HG02943 (cell line): ENCODE measurements around the gene GTPBP10.
"Not testable (repeated sequence)": the region's sequence is repeated elsewhere in the genome, so short reads cannot be mapped to it uniquely, and the experiment has no call there.

Experiments used
- ATAC-seq: cut with Tn5 transposase; IDR thresholded peaks from one replicate; pipeline ENCODE4 v1.9.1; 2021; ENCODE audit warnings: mild to moderate bottlenecking, low read depth, moderate library complexity; ENCODE audit not compliant: unreplicated experiment

Gene GTPBP10, protein sequence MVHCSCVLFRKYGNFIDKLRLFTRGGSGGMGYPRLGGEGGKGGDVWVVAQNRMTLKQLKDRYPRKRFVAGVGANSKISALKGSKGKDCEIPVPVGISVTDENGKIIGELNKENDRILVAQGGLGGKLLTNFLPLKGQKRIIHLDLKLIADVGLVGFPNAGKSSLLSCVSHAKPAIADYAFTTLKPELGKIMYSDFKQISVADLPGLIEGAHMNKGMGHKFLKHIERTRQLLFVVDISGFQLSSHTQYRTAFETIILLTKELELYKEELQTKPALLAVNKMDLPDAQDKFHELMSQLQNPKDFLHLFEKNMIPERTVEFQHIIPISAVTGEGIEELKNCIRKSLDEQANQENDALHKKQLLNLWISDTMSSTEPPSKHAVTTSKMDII

DNA sequence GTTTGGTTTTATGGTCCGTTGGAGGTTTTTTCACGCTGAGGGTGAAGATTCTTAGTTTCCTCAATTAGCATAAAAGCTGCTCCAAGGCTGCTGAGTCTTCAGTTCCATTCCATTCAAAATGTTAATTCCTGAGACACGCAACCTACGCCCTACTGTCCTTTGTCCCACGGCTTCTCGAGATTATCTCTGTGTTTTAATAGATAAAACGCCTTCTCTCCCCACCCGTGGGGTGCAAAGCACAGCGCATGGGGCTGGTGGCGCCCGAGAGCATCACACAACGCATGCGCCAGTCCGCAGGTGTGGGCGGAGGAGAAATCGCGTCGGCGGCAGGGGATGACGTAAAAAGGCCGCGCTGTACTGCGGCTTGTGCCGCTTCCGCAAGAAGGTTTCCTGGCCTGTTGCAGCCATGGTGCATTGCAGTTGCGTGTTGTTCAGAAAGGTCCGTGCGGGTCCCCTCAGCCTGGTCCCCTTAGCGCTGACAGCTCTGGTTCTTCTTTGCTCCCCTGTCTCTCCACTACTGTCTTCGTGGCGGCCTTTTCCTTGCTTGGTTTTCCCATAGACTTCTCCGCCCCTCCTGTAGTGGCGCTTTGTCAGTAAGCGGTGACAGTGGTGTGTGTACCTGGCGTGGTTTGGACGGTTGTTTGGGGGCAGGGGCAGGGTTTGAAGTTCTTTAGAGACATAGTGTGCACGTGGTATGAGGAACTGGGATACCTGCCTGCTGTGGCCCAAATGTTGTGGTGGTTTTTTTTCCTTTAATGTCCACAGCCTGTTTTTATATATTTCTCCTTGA is at the start of gene GTPBP10:
GTPBP10 (plus strand) TSS at position 381 of the 790 bp plus-strand sequence; CDS start at position 407, 26 bp downstream.
- ATAC-seq, result peak; percentile 98

DNA sequence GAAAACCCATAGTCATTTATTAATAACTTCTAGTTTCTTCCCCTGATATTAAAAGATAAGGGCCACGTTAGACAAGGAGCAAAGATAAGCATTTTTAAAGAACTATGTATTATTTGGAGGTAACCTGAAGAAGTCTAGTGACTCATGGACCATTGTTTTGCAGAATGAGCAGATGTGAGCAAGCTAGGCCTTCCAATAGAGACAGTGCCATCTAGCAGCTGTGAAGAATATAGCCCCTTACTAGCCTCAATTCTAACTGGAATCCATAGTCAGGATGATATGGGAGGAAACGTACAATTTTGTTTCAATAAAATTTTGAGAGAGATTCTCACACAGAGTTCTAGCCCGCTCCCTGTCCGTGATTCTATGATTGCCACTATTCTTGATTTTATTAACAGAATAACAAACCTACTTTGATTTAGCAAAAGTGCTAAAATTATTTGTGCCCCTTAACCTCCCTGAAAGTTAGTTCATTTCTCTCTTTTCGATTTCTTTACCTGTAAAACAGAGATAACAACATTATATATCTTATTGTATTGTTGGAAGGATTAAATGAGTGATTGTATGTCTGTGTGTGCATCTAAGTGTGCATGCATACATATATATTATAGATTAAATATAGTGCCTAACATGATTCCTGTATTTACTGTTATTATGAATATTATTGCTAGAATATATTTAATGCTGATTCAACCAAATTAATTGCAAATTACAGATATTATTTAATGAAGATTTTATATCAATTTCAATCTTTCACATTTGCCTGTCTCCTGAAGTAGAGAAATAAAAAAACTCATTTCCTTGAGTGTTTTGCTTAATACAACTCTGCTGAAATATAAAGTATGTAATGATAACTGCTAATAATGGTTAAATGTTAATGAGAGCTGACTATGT is 48.1 kb upstream of the GTPBP10 start:
- ATAC-seq, result peak; percentile 82

DNA sequence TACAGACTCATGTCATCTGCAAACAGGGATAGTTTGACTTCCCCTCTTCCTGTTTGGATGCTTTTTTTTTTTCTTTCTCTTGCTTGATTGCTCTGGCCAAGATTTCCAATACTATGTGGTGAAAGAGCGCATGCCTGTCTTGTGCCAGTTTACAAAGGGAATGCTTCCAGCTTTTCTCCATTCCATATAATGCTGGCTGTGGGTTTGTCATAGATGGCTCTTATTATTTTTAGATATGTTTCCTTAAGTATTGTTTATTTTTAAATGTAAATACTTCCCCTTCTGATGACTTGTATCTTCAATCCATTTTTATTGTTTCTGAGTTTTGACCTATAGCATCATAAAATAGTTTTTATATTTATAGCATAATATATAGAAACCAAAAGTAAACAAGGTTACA is 43.3 kb upstream of the GTPBP10 start:
- no peak for ATAC-seq

DNA sequence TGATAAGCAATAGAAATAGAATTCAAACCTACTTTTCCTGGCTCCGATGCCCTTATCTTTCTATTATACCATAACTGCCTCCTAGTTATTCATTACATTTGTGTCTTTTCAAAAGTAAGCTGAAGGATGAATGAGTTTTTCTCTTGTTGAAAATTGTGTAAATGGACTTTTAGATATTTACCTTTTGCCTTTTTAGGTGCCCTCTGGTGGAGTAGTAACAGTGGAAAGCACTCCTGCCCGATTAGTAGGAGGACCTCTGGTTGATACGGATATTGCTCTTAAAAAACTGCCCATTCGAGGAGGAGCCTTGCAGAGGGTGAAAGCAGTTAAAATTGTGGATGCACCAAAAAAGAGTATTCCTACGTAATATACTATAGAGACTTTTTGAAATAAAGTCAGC is 36.6 kb upstream of the GTPBP10 start:
- no peak for ATAC-seq

DNA sequence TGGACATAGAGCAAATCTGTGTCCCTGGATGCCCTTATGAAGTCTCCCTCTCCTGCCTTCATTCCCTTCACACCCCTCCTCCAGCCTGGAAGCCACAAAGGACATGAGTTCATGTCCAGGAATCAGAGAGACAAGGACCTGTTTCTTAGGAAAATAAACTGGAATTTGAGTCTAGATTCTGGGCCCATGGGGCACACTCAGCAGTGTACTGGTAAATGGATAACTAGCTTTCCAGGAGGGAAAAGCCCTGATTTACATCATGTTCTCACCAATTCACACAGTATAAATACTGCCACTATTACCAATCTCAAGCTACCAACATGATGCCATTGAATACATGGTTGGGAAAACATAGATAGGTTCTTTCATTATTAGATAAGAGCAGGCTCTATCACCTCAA is 35.3 kb upstream of the GTPBP10 start:
- ATAC-seq, result no peak

DNA sequence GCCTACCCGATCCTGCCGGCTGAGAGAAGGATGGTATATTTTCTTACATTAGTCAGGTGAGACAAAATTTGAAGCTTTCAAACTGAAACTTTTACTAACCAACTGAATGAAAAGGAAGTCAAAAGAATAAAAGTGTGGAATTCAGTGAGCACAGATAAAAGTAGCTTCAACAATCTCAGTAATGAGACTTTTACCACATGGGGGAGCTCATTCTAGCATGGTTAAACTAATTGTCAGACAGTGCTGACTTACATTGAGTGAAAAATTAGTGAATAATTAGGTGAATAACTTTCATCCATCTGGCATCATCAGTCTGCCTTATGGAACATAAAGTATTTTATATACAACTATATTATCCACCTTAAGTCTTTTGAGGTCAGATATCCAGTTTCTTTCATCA is 33.8 kb upstream of the GTPBP10 start:
- ATAC-seq, result no peak

DNA sequence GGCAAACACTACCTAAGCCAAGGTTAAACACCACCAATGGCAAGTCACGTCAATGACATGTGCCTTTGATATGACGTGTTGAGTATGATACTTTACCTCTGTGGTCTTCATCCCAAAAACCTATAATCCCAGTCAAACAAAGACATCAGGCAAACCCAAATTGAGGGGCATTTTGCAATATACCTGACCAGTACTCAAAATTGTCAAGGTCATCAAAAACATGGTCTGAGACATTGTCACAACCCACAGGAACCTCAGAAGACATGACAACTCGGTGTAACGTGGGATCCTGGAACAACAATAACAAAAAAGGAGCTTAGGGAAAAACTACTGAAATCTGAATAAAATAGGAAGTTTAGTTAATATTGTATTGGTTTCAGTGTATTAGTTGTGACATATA is 32.6 kb upstream of the GTPBP10 start:
- no peak for ATAC-seq

DNA sequence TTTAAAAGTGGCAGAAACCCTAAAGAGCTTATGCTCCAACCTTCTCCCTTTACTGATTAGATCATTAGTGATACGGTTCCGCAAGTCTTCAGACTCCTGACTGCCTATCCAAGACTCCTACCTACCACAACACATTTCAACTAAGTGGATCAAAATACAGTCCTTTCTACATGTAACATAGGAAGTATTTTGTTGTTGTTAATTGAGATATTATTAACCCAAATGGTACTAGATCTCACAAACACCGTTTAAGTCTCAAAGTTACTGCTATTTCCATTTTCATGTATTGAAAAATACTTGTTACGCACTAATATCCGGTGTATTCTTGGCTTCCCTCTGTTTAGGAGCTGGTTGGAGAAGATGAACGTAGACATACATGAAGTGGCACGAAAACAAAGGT is 26.5 kb upstream of the GTPBP10 start:
- ATAC-seq, result no peak

DNA sequence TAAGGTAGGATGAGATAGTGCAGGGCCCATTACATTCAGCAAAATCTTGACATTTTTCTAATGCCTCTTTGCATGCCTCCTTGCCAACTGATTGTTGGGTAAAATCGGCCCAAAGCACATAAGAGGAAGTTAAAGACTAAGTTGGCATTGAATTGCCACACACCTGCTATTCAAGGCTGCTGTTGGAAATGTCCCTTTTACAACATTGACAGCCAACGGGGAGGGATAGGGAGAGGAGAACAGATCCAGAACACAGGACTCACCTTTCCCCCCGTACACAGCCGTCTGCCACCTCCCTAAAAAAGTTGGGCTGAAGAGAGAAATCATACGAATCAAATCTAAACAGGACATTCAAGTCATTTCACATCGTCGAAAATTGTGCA is 26.1 kb upstream of the GTPBP10 start:
- ATAC-seq, result no peak

DNA sequence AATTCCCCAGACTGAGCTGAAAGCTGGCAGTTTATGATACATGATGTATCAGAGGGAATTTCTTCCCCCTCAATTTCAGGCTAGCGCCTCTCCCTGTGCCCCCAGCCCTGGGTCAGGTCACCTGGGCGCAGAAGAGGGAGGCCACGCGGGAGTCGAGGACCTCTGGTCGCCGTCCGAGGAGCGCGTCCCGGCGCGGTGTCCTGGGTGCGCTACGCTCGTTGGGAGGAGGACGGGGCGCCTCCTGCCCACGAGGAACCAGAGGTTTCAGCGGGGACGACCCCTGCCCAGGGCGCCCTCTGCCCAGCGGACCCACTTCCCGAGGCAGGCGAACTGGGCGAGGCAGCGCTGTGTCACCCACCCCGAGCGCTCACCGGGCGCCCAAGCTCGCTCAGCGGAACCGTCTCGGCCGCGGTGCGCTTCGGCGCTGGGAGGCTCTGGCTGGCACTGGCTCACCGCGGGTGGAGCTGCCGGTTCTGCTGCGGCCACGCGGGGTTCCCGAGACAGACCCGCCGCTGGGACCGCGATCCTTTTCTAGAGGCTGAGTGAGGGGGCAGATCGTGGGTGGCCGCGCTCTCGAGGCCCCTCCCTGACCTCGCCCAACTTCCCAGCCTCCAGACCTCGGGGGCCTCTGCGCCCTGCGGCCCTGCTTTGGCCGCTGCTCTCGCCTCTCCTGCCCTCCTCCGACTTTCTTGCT is 25.6 kb upstream of the GTPBP10 start, which contains the start of gene FAM237B:
FAM237B (minus strand) TSS at position 504 of the 694 bp plus-strand sequence. CDS start 1,556 bp downstream, outside the sequence.
- no peak for ATAC-seq

DNA sequence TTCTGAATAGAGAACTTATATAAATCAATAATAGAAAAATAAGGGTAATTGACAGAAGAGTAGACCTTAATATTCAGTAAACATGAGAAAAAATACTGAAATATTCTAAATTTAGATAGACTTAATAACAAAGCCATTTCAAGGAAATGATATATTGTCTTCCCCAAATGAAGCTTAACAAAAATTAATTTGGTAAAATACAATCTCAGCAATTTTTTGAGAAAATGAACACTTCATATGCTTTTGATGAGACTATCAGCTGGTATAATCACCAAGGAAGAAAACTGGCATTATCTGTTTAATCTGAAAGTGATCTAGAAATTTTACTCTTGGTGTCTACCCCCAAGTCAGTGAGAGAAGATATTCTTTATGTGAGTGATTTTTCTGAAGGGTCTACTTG is 23.7 kb upstream of the GTPBP10 start:
- ATAC-seq, result no peak

DNA sequence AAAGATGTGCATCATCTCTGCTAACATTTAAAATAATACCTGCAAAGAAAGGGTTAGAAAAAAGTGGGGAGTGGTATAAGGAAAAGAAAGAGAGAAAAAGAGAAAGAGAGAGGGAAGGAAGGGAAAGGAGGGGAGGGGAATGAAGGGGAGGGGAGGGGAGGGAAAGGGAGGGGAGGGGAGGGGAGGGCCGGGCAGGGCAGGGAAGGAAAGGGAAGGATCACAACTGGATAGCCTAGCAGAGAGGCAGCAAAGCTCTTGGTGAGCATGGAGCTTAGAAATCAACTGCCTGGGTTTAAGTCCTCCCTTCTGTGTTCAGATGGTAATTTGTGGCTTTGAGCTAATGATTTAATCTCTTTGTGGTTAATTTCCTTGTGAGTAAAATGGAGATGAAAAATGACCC is 20.0 kb upstream of the GTPBP10 start:
- ATAC-seq, result no peak

DNA sequence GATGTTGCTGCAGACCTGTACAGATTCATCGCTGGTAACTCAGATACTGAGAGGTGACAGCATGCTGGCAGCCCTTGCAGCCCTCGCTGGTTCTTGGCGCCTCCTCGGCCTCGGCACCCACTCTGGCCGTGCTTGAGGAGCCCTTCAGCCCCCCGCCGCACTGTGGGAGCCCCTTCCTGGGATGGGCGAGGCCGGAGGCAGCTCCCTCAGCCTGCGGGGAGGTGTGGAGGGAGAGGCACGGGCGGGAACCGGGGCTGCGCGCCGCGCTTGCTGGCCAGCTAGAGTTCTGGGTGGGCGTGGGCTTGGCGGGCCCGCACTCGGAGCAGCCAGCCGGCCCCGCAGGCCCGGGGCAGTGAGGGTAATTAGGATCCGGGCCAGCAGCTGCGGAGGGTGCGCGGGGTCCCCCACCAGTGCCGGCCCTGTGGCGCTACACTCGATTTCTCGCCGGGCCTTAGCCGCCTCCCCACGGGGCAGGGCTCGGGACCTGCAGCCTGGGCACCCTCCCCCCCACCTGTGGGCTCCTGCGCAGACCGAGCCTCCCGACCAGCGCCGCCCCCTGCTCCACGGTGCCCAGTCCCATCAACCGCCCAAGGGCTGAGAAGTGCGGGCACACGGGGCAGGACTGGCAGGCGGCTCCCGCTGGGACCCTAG is 12.2 kb upstream of the GTPBP10 start:
- no peak for ATAC-seq

DNA sequence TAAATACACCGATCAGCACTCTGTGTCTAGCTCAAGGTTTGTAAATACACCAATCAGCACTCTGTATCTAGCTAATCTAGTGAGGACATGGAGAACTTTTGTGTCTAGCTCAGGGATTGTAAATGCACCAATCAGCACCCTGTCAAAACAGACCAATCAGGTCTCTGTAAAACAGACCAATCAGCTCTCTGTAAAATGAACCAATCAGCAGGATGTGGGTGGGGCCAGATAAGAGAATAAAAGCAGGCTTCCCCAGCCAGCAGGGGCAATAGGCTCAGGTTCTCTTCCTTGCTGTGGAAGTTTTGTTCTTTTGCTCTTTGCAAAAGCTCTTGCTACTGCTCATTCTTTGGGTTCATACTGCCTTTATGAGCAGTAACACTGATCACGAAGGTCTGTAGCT is 11.6 kb upstream of the GTPBP10 start:
- ATAC-seq, result not testable (repeated sequence)

DNA sequence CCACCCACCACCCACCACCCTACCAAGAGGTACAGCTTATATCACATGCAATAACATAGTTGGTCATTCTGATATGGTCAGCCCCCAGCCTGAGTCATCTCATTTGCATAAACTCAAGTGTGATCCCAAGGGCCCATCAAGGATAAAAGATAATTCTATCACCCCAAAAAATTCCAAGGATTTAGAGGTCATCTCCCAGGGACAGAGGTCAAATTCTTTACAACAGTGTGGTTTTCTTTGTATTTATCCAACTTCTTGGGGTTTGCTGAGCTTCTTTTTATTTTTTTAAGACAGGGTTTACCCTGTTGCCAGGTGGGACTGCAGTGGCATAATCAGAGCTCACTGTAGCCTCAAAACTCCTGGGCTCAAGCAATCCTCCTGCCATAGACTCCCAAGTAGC is 9.4 kb upstream of the GTPBP10 start:
- ATAC-seq, result no peak

DNA sequence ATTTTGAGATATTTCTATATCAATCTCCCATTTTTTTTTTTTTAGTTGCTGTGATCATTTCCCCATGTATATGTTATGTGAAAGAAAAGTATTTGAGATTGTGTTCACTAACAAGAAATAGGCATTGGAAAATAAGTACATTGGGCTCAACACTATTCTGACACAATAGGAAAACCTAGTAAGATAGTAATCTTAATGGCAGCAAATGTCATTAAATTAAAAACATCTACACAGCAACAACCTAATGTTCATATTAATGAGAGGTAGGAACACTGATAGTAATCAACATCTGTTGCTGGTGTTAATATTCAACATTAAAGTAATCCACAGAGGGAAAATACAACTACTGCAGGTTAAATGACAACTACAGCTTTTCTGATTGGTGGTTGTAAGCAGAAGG is 1.5 kb upstream of the GTPBP10 start:
- ATAC-seq, result no peak

DNA sequence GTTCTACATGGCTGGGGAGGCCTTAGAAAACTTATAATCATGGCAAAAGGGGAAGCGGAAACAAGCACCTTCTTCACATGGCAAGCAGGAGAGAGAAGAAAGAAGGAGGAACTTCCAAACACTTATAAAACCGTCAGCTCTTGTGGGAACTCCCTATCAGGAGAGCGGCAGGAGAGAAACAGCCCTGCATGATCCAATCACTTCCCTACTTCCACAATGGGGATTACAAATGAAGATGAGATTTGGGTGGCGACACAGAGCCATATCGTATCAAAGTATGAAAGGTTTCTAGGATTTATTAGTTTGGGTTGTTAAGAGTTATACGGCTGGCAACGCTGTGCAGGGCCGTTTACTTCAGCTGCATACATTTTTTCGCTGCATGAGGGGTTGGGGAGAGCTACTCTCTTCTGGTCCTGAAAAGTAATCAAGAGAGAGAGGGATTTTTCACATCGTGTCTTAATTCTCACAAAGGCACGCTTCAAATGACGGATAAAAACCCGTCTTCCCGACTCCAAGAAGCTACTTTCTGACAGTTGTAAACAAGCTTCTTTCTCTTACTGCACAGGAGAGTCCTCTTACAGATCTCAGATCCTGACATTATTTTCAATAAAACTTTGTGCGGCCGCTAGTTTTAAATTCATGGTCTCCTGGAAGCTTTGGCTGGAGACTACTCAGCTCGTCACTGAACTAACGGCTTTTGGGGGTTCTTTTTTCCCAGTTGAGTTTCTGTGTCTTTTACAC is 751 bp upstream of the GTPBP10 start:
- ATAC-seq, result peak; percentile 14

DNA sequence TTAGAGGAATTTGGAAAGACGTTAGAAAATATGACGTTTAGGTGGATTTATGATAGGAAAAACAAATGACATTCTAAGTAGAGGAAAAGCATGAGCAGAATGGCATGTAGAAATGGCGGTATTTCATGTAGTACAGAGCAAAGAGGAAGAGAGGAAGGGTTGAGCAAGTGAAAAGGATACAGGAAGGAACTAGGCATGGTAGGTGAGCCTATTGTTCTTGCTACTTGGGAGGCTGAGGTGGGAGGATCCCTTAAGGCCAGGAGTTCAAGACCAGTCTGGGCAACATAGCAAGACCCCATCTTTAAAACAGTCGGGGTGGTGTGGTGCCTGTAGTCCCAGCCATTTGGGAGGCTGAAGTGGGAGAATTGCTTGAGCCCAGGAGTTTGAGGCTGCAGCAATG is 1.2 kb downstream of the GTPBP10 start:
- ATAC-seq, result no peak

DNA sequence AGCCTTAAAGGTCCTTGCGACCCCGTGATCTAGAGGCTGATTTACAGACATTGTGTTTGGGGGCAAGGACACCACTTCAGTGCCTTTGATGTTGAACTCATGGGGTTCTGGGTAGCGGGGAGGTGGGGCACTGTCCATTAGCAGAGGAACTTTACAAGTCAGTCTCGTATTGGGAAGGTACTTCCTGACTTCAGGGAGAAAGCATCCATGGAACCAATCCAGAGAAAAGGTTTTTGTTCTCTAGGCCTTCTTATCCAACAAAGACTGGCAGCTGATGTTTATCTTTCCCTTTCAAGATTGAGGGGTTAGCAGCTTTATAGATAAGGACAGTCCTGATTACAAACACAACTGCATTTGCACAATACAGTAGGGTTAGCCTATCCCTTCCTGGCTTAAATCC is 2.8 kb downstream of the GTPBP10 start:
- ATAC-seq, result no peak
